Ovary (tissue), 3 donors: ENCODE results near the gene PAK5.

Experiments
- POLR2A ChIP-seq: fragments of 450-650 bp; IDR thresholded peaks from one replicate; pipeline ENCODE4 v1.6.1; 2017; ENCODE audit warnings: antibody characterized with exemption, mild to moderate bottlenecking, moderate library complexity
- TF ChIP-seq, protein P1 (sequence below), 3 donors: fragments of 450-650 bp in 2 of 3; fragments of 200-600 bp in 1 of 3; IDR thresholded peaks; one replicate each; pipeline versions ENCODE4 v1.5.1 to v1.8.0; 2016 to 2022; ENCODE audit warnings: antibody characterized with exemption in 3 of 3, mild to moderate bottlenecking in 1 of 3
- donor health status: DM: no; HTN: no; CAD: no.

DNA sequence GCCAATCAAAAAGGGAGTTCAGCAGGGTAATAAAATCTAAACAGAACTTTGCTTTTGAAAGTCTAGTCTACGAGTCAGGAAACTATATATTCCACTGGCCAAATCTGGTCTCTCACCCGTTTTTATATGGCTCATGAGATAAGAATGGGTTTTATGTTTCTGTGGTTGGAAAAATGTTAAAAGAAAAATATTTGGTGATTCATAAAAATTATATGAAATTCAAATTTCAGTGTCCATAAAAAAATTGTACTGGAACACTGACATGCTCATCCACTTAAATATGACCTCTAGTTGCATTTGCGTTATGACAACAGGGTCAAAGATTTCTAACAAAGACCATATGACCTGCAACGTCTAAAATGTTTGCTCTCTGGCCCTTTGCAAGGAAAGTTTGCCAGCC is 346.8 kb downstream of the PAK5 start:
- TF ChIP-seq POLR2A, result no peak
- TF ChIP-seq, protein P1, sequence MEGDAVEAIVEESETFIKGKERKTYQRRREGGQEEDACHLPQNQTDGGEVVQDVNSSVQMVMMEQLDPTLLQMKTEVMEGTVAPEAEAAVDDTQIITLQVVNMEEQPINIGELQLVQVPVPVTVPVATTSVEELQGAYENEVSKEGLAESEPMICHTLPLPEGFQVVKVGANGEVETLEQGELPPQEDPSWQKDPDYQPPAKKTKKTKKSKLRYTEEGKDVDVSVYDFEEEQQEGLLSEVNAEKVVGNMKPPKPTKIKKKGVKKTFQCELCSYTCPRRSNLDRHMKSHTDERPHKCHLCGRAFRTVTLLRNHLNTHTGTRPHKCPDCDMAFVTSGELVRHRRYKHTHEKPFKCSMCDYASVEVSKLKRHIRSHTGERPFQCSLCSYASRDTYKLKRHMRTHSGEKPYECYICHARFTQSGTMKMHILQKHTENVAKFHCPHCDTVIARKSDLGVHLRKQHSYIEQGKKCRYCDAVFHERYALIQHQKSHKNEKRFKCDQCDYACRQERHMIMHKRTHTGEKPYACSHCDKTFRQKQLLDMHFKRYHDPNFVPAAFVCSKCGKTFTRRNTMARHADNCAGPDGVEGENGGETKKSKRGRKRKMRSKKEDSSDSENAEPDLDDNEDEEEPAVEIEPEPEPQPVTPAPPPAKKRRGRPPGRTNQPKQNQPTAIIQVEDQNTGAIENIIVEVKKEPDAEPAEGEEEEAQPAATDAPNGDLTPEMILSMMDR (IDR thresholded peaks at IDR 0.05), result no peak
